Common myeloid progenitor, CD34-positive (primary cell): ENCODE data around the gene SSR1.

Experiments used
- CTCF ChIA-PET: fragments of 350-600 bp; sonication (Branson Sonifier 250); formaldehyde crosslinking; loops from one replicate; lab custom pipeline; 2021; ENCODE audit warnings: antibody characterized with exemption; lab: Charles Lee
- POLR2A ChIA-PET: fragments of 350-600 bp; sonication (Branson Sonifier 250); formaldehyde crosslinking; loops from one replicate; lab custom pipeline; 2021; ENCODE audit warnings: antibody characterized with exemption; lab: Charles Lee
- DNase-seq, 3 donors: peaks; one replicate each; pipeline versions ENCODE4 v3.0.0 to v3.0.0-alpha.2; 2013
- H3K27ac ChIP-seq, 2 experiments: 1 replicate in 1 of 2; 2 replicates in 1 of 2; pipeline ENCODE4 v1.7.0; 2013; ENCODE audit warnings: inconsistent platforms in 2 of 2, low read length in 2 of 2, mild to moderate bottlenecking in 2 of 2, low read depth in 1 of 2, moderate library complexity in 1 of 2; ENCODE audit not compliant: severe bottlenecking in 2 of 2, insufficient read depth in 1 of 2, poor library complexity in 1 of 2
- H3K27me3 ChIP-seq, 5 experiments: replicated peaks in 2 of 5; 1 replicate in 3 of 5; 2 replicates in 2 of 5; pipeline versions ENCODE4 v1.6.1 to v1.7.0; 2013; ENCODE audit warnings: low read length in 4 of 5, mild to moderate bottlenecking in 2 of 5, moderate library complexity in 2 of 5, inconsistent platforms in 1 of 5; ENCODE audit not compliant: insufficient read depth in 5 of 5, control insufficient read depth in 4 of 5
- H3K36me3 ChIP-seq, 4 experiments: 1 replicate in 2 of 4; 2 replicates in 2 of 4; pipeline versions ENCODE4 v1.6.1 to v1.7.0; 2013; ENCODE audit warnings: low read length in 3 of 4, control low read depth in 1 of 4, mild to moderate bottlenecking in 1 of 4; ENCODE audit not compliant: control insufficient read depth in 4 of 4, insufficient read depth in 4 of 4
- H3K4me1 ChIP-seq, 4 experiments: 1 replicate in 3 of 4; 2 replicates in 1 of 4; pipeline versions ENCODE4 v1.6.1 to v1.7.1; 2013; ENCODE audit warnings: low read length in 3 of 4, mild to moderate bottlenecking in 3 of 4, control low read depth in 1 of 4, inconsistent platforms in 1 of 4, moderate library complexity in 1 of 4; ENCODE audit not compliant: control insufficient read depth in 4 of 4, insufficient read depth in 4 of 4; ENCODE audit errors: control extremely low read depth in 1 of 4
- H3K4me3 ChIP-seq, 7 experiments: 1 replicate in 4 of 7; 2 replicates in 3 of 7; pipeline versions ENCODE4 v1.5.1 to v1.7.0; 2013; ENCODE audit warnings: mild to moderate bottlenecking in 7 of 7, low read length in 6 of 7, moderate library complexity in 6 of 7, inconsistent platforms in 2 of 7, low read depth in 2 of 7, control low read depth in 1 of 7; ENCODE audit not compliant: insufficient read depth in 4 of 7, control insufficient read depth in 1 of 7; ENCODE audit errors: extremely low read depth in 1 of 7
- H3K9me3 ChIP-seq, 5 experiments: 1 replicate in 4 of 5; 2 replicates in 1 of 5; pipeline versions ENCODE4 v1.6.1 to v1.7.1; 2013; ENCODE audit warnings: low read length in 4 of 5, mild to moderate bottlenecking in 2 of 5, inconsistent platforms in 1 of 5, low read depth in 1 of 5, moderate library complexity in 1 of 5; ENCODE audit not compliant: control insufficient read depth in 4 of 5, insufficient read depth in 2 of 5; ENCODE audit errors: control extremely low read depth in 1 of 5
- WGBS: methylation state at CpG from one replicate; pipeline ENCODE4 v1.1.5; 2013; ENCODE audit not compliant: insufficient coverage; 5-methylcytosine and 5-hydroxymethylcytosine counted together

SSR1 gene

DNA sequence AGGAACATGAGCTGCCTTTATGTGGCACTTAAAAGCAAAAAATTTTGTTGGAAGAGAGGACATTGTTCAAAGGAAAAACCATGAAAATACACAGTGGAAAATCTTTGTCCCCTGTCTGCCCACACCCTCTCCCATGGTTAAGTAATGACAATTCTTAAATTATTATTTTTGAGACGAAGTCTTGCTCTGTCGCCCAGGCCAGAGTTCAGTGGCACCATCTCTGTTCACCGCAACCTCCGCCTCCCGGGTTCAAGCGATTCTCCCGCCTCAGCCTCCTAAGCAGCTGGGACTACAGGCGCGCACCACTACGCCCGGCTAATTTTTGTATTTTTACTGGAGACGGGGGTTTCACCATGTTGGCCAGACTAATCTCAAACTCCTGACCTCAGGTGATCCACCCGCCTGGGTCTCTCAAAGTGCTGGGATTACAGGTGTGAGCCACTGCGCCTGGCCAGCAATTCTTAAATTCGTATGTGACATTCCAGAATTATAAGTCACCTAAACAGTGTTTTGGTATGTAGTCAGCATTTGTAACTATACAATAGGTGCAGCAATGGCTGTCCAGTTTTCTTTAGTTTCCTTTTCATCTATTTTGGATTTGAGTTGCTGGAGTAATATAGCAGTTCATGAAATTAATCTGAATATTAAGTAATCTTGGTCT, 636 bp upstream of the SSR1 start:
- Histone ChIP-seq H3K9me3 (peaks cover 0 to 2% (median 0%) of the 10 kb centered on the region in 5 experiments), H3K4me1 (peaks cover 25 to 51% (median 46%) of the 10 kb centered on the region in 4 experiments), H3K36me3 (peaks cover 4 to 16% (median 10%) of the 10 kb centered on the region in 4 experiments), H3K27me3 (no peaks in the 10 kb centered on the region), H3K27ac (peak overlapping the region in 1 of 2 experiments; percentile 76), H3K4me3 (peak overlapping the region in 6 of 7 experiments; percentile 91 to 100 (median 98))
- no peak for DNase-seq
- ChIA-PET POLR2A (interaction anchor here (0.5 to 1.7 kb wide), 3 partner anchors 25 to 183 kb away, joined by 3 to 5 read pairs (median 4); partner anchors contain the start of genes CAGE1 and RIOK1), CTCF (interaction anchor here (1.3 to 2.6 kb wide), 4 partner anchors 11 to 76 kb away, joined by 3 to 8 read pairs (median 5); partner anchors contain the start of genes CAGE1 and RIOK1)
- WGBS, result 80% methylated on average over 11 of the region's 15 CpGs

- Histone ChIP-seq H3K4me1 (peaks cover 25 to 57% (median 49%) of the 10 kb centered on the region in 4 experiments), H3K36me3 (peaks cover 6 to 32% (median 18%) of the 10 kb centered on the region in 4 experiments), H3K4me3 (peak overlapping the region; percentile 91 to 100 (median 99)), H3K9me3 (peaks cover 0 to 2% (median 0%) of the 10 kb centered on the region in 5 experiments), H3K27ac (peak overlapping the region; percentile 67 to 84), H3K27me3 (no peaks in the 10 kb centered on the region)
- POLR2A ChIA-PET, result interaction anchor here (0.7 kb wide), 1 partner anchor 78 kb away, joined by 5 read pairs; the partner anchor contains the start of genes CAGE1 and RIOK1
- CTCF ChIA-PET, result interaction anchor here (1.0 to 2.4 kb wide), 2 partner anchors 13 to 29 kb away, joined by 3 to 6 read pairs; no protein-coding TSS in a partner anchor
- no peak for DNase-seq
- 6% methylated on average over 9 of the region's 17 CpGs for WGBS
Observed at GRCh38 chr6:7311917-7312615, 933 bp downstream of the SSR1 start.

- POLR2A ChIA-PET, result no interaction called here
- H3K9me3 ChIP-seq, result peaks cover 0 to 2% (median 0%) of the 10 kb centered on the region in 5 experiments
- peaks cover 6 to 36% (median 23%) of the 10 kb centered on the region in 4 experiments for H3K36me3 ChIP-seq
- no peaks in the 10 kb centered on the region for H3K27me3 ChIP-seq
- WGBS, result no CpG with 5 or more reads among the region's 1 CpG
- DNase-seq, result no peak
- CTCF ChIA-PET, result interaction anchor here (0.7 to 0.9 kb wide), 2 partner anchors 18 to 37 kb away, joined by 3 to 4 read pairs; no protein-coding TSS in a partner anchor
- no peak overlapping the region for H3K27ac ChIP-seq
- peaks cover 23 to 54% (median 45%) of the 10 kb centered on the region in 4 experiments for H3K4me1 ChIP-seq
- H3K4me3 ChIP-seq, result peak overlapping the region in 2 of 7 experiments; percentile 26 to 99
Observed at GRCh38 chr6:7311176-7311575, 1.8 kb downstream of the SSR1 start.

GRCh38 chr6:7309050-7309449, 3.9 kb downstream of the SSR1 start:
- H3K36me3 ChIP-seq, result peaks cover 9 to 54% (median 39%) of the 10 kb centered on the region in 4 experiments
- no peak overlapping the region for H3K4me3 ChIP-seq
- no peak for DNase-seq
- POLR2A ChIA-PET, result no interaction called here
- peak overlapping the region in 1 of 2 experiments; percentile 30 for H3K27ac ChIP-seq
- CTCF ChIA-PET, result interaction anchor here (1.0 kb wide), 1 partner anchor 30 kb away, joined by 3 read pairs; no protein-coding TSS in a partner anchor
- 100% methylated on average over 4 of the region's 5 CpGs for WGBS
- peaks cover 0 to 2% (median 0%) of the 10 kb centered on the region in 5 experiments for H3K9me3 ChIP-seq
- H3K4me1 ChIP-seq, result peaks cover 12 to 33% (median 24%) of the 10 kb centered on the region in 4 experiments
- no peaks in the 10 kb centered on the region for H3K27me3 ChIP-seq

DNA sequence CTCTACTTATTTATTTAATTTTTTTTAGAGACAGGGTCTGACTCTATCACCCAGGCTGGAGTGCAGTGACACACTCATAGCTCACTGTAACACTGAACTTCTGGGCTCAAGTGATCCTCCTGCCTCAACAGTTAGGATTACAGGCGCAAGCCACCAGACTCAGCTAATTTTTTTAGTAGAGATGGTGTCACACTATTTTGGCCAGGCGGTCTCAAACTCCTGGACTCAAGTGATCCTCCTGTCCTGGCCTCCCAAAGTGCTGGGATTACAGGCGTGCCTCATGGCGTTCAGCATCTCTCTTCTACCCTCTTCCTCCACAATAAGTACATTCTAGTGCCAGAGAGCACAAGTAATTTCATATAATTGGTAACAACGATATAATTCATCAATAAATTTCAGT, 5.5 kb downstream of the SSR1 start:
- CTCF ChIA-PET, result interaction anchor here (0.7 kb wide), 1 partner anchor 83 kb away, joined by 3 read pairs; no protein-coding TSS in a partner anchor
- H3K9me3 ChIP-seq, result peaks cover 0 to 2% (median 0%) of the 10 kb centered on the region in 5 experiments
- POLR2A ChIA-PET, result no interaction called here
- WGBS, result 100% methylated on average over 2 of the region's 5 CpGs
- no peaks in the 10 kb centered on the region for H3K27me3 ChIP-seq
- DNase-seq, result no peak
- no peak overlapping the region for H3K4me3 ChIP-seq
- peaks cover 10 to 67% (median 50%) of the 10 kb centered on the region in 4 experiments for H3K36me3 ChIP-seq
- H3K27ac ChIP-seq, result no peak overlapping the region
- H3K4me1 ChIP-seq, result peaks cover 8 to 25% (median 15%) of the 10 kb centered on the region in 4 experiments

GRCh38 chr6:7304821-7305220, 8.2 kb downstream of the SSR1 start:
- POLR2A ChIA-PET, result no interaction called here
- CTCF ChIA-PET, result no interaction called here
- no peak for DNase-seq
- WGBS, result 86% methylated on average over 1 of the region's 1 CpG
- Histone ChIP-seq H3K27me3 (no peaks in the 10 kb centered on the region), H3K4me1 (peaks cover 0 to 11% (median 5%) of the 10 kb centered on the region in 4 experiments), H3K36me3 (peaks cover 10 to 87% (median 66%) of the 10 kb centered on the region in 4 experiments), H3K9me3 (peaks cover 0 to 2% (median 0%) of the 10 kb centered on the region in 5 experiments), H3K27ac (no peak overlapping the region), H3K4me3 (no peak overlapping the region)
